Measurements from ENCODE around the gene TERC.

DNA sequence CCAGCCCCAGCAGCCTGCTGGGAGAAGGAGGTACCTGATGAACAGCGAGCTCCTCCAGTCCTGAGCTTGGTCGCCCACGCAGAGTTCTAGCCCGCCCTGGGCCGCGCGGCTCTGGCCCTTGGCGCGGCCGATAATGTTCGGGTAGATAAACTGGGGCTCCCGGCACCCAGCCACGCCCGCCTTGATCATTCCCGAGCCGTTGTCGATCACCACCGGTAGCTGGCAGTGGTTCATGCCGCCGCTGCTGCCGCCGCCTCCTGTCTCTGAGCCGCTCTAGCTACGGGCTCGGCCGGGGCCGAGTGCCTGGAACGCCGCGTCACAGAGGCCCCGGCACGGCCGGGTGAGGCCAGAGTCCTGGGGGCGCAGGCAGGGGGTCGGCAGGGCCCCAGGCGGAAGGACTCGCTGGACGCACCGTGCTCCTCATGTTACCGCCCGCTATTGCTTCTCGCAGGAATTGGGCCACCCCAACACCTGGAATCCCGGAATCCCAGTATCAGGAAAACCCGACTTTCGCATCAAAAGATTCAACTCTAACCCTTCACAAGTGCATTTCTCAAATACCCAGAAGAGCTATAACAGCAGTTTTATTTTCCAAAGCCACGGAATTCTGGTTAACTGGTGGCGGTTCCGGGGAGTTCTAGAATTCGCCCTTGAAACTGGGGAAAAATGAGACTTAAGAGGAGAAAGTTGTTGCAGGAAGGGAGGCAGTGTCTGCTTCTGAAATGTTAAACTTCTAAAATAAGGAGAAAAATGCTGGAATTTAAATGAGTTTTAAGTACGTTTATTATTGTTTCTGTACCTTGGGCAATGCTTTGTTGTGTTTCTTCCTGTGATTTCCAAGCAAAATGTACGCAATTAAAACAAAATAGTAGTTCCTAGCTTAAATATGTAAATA lies 4.7 kb upstream of the TERC start, which contains the start of gene ACTRT3:
- TF ChIP-seq, protein P1, sequence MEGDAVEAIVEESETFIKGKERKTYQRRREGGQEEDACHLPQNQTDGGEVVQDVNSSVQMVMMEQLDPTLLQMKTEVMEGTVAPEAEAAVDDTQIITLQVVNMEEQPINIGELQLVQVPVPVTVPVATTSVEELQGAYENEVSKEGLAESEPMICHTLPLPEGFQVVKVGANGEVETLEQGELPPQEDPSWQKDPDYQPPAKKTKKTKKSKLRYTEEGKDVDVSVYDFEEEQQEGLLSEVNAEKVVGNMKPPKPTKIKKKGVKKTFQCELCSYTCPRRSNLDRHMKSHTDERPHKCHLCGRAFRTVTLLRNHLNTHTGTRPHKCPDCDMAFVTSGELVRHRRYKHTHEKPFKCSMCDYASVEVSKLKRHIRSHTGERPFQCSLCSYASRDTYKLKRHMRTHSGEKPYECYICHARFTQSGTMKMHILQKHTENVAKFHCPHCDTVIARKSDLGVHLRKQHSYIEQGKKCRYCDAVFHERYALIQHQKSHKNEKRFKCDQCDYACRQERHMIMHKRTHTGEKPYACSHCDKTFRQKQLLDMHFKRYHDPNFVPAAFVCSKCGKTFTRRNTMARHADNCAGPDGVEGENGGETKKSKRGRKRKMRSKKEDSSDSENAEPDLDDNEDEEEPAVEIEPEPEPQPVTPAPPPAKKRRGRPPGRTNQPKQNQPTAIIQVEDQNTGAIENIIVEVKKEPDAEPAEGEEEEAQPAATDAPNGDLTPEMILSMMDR (conservative IDR thresholded peaks at IDR 0.05 in 1 of 2, IDR thresholded peaks at IDR 0.05 in 1 of 2; ENCODE audit: extremely low read depth in 1 of 2, insufficient read depth in 1 of 2, low read depth in 1 of 2, low read length in 2 of 2), result peak in 1 of 2 donors; percentile 24
- TF ChIP-seq EZH2 (IDR thresholded peaks at IDR 0.05; ENCODE audit: borderline replicate concordance, low read length), result no peak

Data from mammary epithelial cell (primary cell).